NCI-H2196 (cell line): ENCODE measurements around the gene TMEM271.

ENCODE experiments used
- DNase-seq: peaks from one replicate; lab custom pipeline; 2025; ENCODE audit not compliant: unreplicated experiment; lab: John Stamatoyannopoulos, UW

TMEM271 gene, protein sequence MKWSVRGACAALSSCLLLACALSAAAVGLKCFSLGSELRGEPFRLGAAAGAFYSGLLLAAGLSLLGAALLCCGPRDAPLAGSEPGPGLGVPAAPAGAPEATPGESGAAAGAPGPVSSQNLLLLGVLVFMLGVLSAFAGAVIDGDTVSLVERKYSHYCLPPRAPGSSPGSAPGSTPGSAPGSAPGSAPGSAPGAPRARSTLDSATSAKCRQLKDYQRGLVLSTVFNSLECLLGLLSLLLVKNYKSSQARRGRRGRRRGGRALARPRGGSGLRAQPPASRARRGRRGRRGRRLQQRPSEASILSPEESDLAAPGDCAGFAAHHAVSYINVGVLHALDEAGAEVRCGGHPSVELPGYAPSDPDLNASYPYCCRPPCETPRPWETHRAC

GRCh38 chr4:576245-576821 is at the start of gene TMEM271:
Gene TMEM271 (minus strand): TSS chr4:576295. CDS start chr4:576062, 233 bp downstream.
- DNase-seq: no peak

DNA sequence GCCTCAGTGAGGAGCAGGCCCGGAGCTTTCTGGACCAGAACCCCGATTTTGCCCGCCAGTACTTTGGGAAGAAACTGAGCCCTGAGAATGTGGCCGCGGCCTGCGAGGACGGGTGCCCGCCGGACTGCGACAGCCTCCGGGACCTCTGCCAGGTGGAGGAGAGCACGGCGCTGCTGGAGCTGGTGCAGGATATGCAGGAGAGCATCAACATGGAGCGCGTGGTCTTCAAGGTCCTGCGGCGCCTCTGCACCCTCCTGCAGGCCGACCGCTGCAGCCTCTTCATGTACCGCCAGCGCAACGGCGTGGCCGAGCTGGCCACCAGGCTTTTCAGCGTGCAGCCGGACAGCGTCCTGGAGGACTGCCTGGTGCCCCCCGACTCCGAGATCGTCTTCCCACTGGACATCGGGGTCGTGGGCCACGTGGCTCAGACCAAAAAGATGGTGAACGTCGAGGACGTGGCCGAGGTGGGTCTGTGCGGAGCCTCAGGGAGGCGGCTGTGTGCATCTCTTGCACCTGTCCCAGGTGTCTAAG is 49.6 kb upstream of the TMEM271 start:
- no peak for DNase-seq

GRCh38 chr4:624705-625590 is 48.9 kb upstream of the TMEM271 start, which contains the start of gene PDE6B:
Gene PDE6B (plus strand): TSS chr4:625573. CDS start chr4:625627, 54 bp downstream.
- DNase-seq: no peak

- DNase-seq: no peak
These were observed 47.9 kb upstream of the TMEM271 start for GRCh38 chr4:623914-624566.

DNA sequence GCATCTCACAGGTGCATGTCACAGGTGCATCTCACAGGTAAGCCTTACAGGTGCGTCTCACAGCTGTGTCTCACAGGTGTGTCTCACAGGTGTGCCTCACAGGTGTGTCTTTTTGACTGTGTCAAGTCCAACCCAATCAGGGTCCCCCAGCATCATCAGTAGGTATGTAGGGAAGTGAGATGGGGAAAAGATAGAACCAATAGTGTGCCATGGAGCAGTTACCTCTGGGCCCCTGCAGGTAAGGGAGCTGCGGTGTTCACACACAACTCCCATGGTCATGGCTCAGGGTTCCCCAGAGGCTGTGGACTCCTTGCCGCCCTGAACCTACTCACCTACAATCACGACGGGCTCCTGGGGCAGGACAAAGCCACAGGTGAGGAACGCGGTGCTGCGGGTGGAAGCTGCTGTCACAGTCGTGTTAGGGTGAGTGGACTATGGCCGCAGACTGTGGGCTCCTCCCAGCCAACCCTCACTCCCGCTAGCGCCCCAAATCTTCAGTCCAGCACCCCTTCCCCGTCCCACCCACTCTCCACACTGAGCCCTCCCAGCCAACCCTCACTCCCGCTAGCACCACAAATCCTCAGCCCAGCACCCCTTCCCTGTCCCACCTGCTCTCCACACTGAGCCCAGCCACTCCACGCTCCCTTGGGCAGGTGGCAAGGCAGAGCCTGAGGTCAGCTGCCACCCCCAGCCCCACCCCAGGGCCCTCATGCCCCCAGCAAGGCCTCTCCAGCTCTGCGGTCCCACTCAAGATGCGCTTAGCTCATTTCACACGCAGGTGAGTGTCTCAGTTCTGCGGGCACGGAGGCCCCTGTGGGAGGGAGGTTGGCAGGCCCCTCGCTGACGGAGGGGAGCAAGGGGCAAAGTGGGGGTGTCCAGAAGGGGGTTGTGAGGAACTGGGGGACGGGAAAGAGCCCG is 47.2 kb upstream of the TMEM271 start:
- no peak for DNase-seq

GRCh38 chr4:622071-622995 is 46.2 kb upstream of the TMEM271 start:
- no peak for DNase-seq

DNA sequence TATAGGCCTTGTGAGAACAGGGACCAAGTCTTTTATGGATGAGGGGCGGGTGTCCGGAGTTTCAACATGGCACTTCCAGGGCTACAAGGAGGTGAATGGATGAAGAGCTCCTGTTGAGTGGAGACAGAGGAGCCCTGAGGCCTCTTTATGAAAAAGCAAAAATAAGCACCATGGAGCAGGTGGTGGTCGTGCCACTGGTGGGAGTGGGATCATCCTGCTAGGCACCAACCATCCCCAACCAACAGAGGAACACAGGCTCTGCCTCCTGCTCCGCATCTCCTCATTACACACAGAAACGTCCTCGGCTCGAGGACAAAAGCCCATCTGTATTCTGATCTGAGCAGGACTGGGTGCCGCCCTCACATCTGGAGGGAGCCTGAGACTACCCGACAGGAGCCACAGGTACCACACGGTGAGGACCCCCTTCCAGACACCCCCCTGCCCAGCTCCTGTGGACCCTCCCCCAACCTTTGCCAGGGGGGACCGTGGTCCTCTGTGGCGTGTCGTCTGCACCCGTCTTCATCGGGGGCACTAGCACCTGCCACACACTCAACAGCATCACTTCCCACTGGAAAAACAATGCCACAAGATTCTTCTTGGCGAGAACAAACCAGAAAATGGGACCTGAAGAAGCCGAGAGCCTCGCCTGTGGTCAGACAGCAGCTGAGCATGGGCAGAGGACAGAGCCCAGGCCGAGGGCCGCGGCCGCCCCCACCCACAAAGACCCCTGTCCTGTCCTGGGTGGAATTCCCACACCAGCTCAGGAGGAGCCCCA is 45.4 kb upstream of the TMEM271 start:
- DNase-seq: no peak

DNA sequence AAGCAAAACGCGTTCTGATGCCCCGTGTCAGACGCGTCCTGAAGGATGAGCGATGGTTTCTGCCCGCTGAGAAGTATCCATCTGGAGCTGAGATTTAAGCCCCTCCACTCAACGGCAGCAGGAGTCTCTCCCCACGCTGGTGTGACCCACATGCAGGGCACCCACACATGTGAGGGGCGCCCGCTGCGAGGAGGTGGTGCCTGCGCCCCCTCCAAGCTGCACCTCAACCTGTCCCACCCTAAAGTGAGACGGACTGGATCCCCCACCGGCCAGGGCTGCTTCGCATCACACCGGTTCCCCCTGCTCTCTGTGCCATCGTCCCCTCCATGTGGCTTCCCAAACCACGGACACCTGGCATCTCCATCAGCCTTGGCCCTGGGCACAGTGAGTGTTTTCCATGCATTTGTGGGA is 44.8 kb upstream of the TMEM271 start:
- no peak for DNase-seq

DNA sequence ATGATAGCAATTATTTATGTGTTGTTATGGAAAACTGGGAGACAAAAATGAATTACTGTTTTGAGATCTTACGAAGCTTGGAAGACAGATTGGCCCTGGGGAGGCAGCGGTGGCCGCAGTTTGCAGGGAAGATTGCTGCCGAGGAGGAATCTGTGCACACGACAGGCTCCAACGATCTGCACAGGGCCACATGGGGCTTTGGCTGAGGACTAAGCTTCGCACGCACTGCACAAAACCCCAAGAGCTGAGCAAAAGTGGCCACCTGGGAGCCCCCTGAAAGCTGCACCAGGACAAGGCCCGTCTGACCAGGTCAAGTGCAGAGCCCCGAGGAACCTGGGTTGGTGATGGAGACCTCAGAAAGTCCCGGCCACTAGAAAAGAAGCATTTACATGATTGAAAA is 44.1 kb upstream of the TMEM271 start:
- DNase-seq: no peak

DNA sequence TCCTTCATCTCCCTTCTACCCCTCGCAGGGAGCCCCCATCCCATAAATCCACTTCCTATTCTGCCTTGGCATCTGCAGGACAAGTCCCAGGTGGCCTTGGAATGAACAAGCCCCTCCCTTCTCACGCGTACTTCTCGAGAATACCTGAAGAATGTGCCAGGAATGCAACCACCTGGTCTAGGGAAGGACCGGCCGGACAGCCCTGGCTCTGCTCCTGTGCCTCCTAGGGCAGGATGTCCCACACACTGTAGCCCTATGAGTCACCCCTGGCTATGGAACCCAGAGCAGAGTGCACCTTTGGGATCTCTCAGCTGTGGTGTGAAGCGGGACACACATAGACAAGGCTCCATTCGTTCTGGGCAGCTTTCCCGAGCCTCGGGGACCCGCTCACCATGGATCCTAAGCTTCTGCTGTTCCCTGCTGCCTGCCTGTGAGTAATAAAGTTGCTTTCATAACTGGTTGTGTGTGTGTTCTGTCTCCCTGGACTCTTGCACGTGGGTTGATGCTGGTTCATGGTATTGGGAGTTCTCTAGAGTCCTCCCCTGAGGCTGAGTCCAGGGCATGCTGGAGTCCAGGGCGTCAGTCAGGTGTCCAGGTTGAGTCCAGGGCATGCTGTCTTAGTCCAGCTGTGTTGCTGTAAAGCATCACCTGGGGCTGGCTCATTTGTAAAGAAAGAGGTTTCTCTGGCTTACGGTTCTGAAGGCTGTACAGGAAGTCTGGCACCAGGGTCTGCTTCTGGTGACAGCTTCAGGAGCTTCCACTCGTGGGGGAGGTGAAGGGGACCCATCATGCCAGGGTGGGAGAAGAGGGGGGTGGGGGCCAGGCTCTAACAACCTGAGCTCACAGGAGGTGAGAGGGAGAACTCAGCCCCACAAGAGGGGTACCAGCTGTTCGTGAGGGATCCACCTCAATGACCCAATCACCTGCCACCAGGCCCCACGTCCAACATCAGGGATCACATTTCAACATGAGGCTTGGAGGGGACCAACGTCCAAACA is 41.8 kb upstream of the TMEM271 start:
- no peak for DNase-seq

- no peak for DNase-seq
These were observed 41.0 kb upstream of the TMEM271 start for GRCh38 chr4:616911-617643.

DNA sequence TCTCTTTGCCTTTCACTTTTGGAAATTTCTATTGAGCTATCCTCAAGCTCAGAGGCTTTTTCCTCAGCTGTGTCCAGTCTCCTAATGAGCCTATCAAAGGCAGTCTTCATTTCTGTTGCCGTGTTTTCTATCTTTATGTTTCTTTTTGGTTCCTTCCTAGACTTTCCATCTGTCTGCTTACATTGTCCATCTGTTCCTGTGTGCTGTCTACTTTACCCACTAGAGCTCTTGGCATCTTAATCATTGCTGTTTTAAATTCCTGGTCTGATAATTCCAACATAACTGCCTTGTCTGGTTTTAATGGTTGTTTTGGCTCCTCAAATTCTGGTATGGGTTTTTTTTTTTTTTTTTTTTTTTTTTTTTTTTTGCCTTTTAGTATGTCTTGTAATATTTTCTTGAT is 40.0 kb upstream of the TMEM271 start:
- no peak for DNase-seq

- no peak for DNase-seq
These were observed 37.0 kb upstream of the TMEM271 start for GRCh38 chr4:613126-613525.

GRCh38 chr4:612749-613125 is 36.6 kb upstream of the TMEM271 start:
- DNase-seq: no peak

DNA sequence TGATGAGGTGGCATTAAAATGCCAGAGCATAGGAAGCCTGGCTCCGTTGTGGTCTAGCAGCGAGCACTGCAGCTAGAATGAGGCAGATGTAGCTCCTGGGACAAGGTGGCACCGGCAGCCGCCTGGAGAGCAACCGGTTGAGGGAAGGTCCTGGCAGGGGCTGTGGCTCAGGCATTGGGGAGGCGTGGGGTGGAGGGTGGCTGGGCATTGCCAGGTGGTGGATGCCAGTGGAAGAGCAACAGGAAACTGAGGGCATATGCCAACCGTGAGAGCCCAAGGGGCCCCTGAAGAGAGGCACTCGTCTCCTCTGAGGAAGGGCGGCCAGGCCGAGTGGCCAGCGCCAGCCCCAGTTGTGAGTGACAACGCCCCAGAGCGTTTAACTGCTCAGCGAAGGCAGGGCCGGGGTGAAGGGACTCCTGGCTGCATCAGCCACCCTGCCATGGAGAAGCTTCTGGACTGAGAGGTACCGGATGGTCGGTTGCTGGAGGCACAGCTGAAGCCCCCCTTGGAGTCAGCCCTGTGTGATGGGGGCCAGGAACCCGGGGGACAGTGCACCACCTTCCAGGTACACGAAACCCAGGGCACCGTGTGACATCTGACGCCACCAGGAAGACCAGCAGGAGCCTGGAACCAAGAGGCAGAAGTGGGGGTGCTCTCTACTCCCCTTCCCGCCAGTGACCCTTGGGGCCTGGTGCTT is 36.1 kb upstream of the TMEM271 start:
- no peak for DNase-seq
